IMR-90 (cell line): ENCODE data around the gene NUDT16. TPM values are rescaled to one million over a fixed set of nuclear protein-coding genes. Genes with fewer than 3 reads are reported as not detected.

Experiments used
- ATAC-seq: fragments of 200-7000 bp; cut with Tn5 transposase; 2 replicates; pipeline ENCODE4 v1.9.1; 2020; ENCODE audit warnings: low read depth, mild to moderate bottlenecking, moderate library complexity
- Bru-seq: library from RNA; stranded (reverse); fragments of 400-500 nt; gene quantifications from one replicate; lab custom pipeline; 2021; lab: Mats Ljungman, UMichigan
- BruChase-seq, 2 experiments: library from RNA; stranded (reverse); fragments of 400-500 nt; gene quantifications; one replicate each; lab custom pipeline; 2021; lab: Mats Ljungman, UMichigan
- BruUV-seq: library from RNA; stranded (reverse); fragments of 400-500 nt; replicated peaks from 2 replicates; lab custom pipeline; 2021; lab: Mats Ljungman, UMichigan
- CTCF ChIA-PET: fragments of 300-600 bp; formaldehyde crosslinking; extraction: SDS; loops from one replicate; lab custom pipeline; 2021; ENCODE audit warnings: antibody characterized with exemption; lab: Yijun Ruan, JAX
- POLR2A ChIA-PET: fragments of 300-600 bp; sonication (Branson Sonifier 250); formaldehyde crosslinking; loops from one replicate; lab custom pipeline; 2022; ENCODE audit warnings: antibody characterized with exemption; ENCODE audit not compliant: unreplicated experiment; lab: Charles Lee
- DNase-seq: peaks from one replicate; pipeline ENCODE4 v3.0.0; 2013
- H2AFZ ChIP-seq: replicated peaks from 2 replicates; pipeline ENCODE3; 2013; ENCODE audit warnings: low read length, mild to moderate bottlenecking; ENCODE audit not compliant: poor library complexity
- H2AK5ac ChIP-seq: 2 replicates; pipeline ENCODE4 v1.6.1; 2013; ENCODE audit warnings: low read depth, low read length, inconsistent platforms
- H2AK9ac ChIP-seq: replicated peaks from 2 replicates; pipeline ENCODE3; 2013; ENCODE audit warnings: mild to moderate bottlenecking, low read depth, low read length, moderate library complexity; ENCODE audit not compliant: poor library complexity
- H2BK120ac ChIP-seq: 2 replicates; pipeline ENCODE4 v1.6.1; 2013; ENCODE audit warnings: low read depth, low read length, inconsistent platforms
- H2BK15ac ChIP-seq: 3 replicates; pipeline ENCODE4 v1.6.1; 2013; ENCODE audit warnings: low read depth, low read length, inconsistent platforms
- H2BK20ac ChIP-seq: 2 replicates; pipeline ENCODE4 v1.6.1; 2013; ENCODE audit warnings: low read depth, mild to moderate bottlenecking, inconsistent platforms, low read length, moderate library complexity
- H2BK5ac ChIP-seq: 2 replicates; pipeline ENCODE4 v1.6.1; 2013; ENCODE audit warnings: mild to moderate bottlenecking, low read depth, low read length, inconsistent platforms; ENCODE audit not compliant: poor library complexity, severe bottlenecking
- H3K14ac ChIP-seq: replicated peaks from 2 replicates; pipeline ENCODE4 v1.6.1; 2013; ENCODE audit warnings: low read depth, low read length, inconsistent platforms
- H3K18ac ChIP-seq: 2 replicates; pipeline ENCODE4 v1.6.1; 2013; ENCODE audit warnings: low read depth, low read length, control low read depth
- H3K23ac ChIP-seq: 2 replicates; pipeline ENCODE4 v1.6.1; 2013; ENCODE audit warnings: low read depth, low read length, inconsistent platforms
- H3K27ac ChIP-seq: 2 replicates; pipeline ENCODE4 v1.5.1; 2013; ENCODE audit warnings: mild to moderate bottlenecking, control low read depth, low read length; ENCODE audit not compliant: insufficient read depth
- H3K27me3 ChIP-seq: 2 replicates; pipeline ENCODE4 v1.6.1; 2013; ENCODE audit warnings: low read length; ENCODE audit not compliant: control insufficient read depth, insufficient read depth
- H3K36me3 ChIP-seq: 2 replicates; pipeline ENCODE4 v1.6.1; 2013; ENCODE audit warnings: low read length, mixed read lengths; ENCODE audit not compliant: control insufficient read depth, insufficient read depth
- H3K4ac ChIP-seq: 2 replicates; pipeline ENCODE4 v1.6.1; 2013; ENCODE audit warnings: low read depth, low read length, inconsistent platforms
- H3K4me1 ChIP-seq: 2 replicates; pipeline ENCODE4 v1.6.1; 2013; ENCODE audit warnings: low read length, mixed read lengths; ENCODE audit not compliant: control insufficient read depth, insufficient read depth
- H3K4me2 ChIP-seq: 2 replicates; pipeline ENCODE4 v1.6.1; 2013; ENCODE audit warnings: low read depth, mild to moderate bottlenecking, control low read depth, low read length, moderate library complexity
- H3K4me3 ChIP-seq: 2 replicates; pipeline ENCODE4 v1.5.1; 2013; ENCODE audit warnings: low read depth, mild to moderate bottlenecking, control low read depth, low read length, moderate library complexity; ENCODE audit not compliant: insufficient read depth
- H3K56ac ChIP-seq: 2 replicates; pipeline ENCODE4 v1.6.1; 2013; ENCODE audit warnings: low read length, inconsistent platforms; ENCODE audit not compliant: insufficient read depth; ENCODE audit errors: extremely low read depth
- H3K79me1 ChIP-seq, 2 experiments: 2 replicates each; pipeline ENCODE4 v1.6.1; 2013; ENCODE audit warnings: low read length in 2 of 2, inconsistent platforms in 1 of 2, low read depth in 1 of 2
- H3K9ac ChIP-seq: 2 replicates; pipeline ENCODE4 v1.6.1; 2013; ENCODE audit warnings: low read depth, low read length, control low read depth
- H3K9me1 ChIP-seq: 2 replicates; pipeline ENCODE4 v1.6.1; 2013; ENCODE audit warnings: low read length, inconsistent platforms; ENCODE audit not compliant: insufficient read depth
- H3K9me3 ChIP-seq: 2 replicates; pipeline ENCODE4 v1.6.1; 2013; ENCODE audit warnings: low read length; ENCODE audit not compliant: control insufficient read depth, insufficient read depth
- H4K20me1 ChIP-seq: 2 replicates; pipeline ENCODE4 v1.6.1; 2013; ENCODE audit warnings: low read length, inconsistent platforms; ENCODE audit not compliant: insufficient read depth
- H4K5ac ChIP-seq: 2 replicates; pipeline ENCODE4 v1.6.1; 2013; ENCODE audit warnings: mild to moderate bottlenecking, low read depth, low read length, control low read depth
- H4K8ac ChIP-seq, 2 experiments: 2 replicates each; pipeline ENCODE4 v1.6.1; 2013; ENCODE audit warnings: low read depth in 2 of 2, low read length in 2 of 2, control low read depth in 1 of 2, inconsistent platforms in 1 of 2
- H4K91ac ChIP-seq: 2 replicates; pipeline ENCODE4 v1.6.1; 2013; ENCODE audit warnings: low read depth, low read length, inconsistent platforms; ENCODE audit not compliant: insufficient read depth
- CEBPB ChIP-seq: IDR thresholded peaks from 2 replicates; pipeline ENCODE4 v1.6.1; 2012; ENCODE audit warnings: low read depth, low read length, improper control_type of control experiment
- CHD1 ChIP-seq: IDR thresholded peaks from 2 replicates; pipeline ENCODE4 v1.6.1; 2012; ENCODE audit warnings: low read depth, low read length, improper control_type of control experiment
- FOS ChIP-seq: fragments of 150-350 bp; IDR thresholded peaks from 2 replicates; pipeline ENCODE4 v1.6.1; 2016; ENCODE audit warnings: low read depth, low read length
- MAFK ChIP-seq: IDR thresholded peaks from 2 replicates; pipeline ENCODE4 v1.6.1; 2012; ENCODE audit warnings: low read depth, low read length, improper control_type of control experiment
- MXI1 ChIP-seq: IDR thresholded peaks from 2 replicates; pipeline ENCODE4 v1.6.1; 2012; ENCODE audit warnings: low read depth, mild to moderate bottlenecking, low read length, moderate library complexity, borderline replicate concordance
- NFE2L2 ChIP-seq: fragments of 150-350 bp; IDR thresholded peaks from 2 replicates; pipeline ENCODE4 v1.6.1; 2016; ENCODE audit warnings: low read depth, mild to moderate bottlenecking, low read length
- POLR2A ChIP-seq: IDR thresholded peaks from 2 replicates; pipeline ENCODE4 v1.6.1; 2012; ENCODE audit warnings: mild to moderate bottlenecking, low read depth, low read length
- WGBS, 2 experiments: methylation state at CpG; one replicate each; pipeline versions ENCODE4 v1.1.5 to v1.1.7; 2013; ENCODE audit warnings: missing lambda C conversion rate in 2 of 2; ENCODE audit not compliant: insufficient read length in 1 of 2; ENCODE audit errors: extremely low coverage in 2 of 2; 5-methylcytosine and 5-hydroxymethylcytosine counted together
- dilution Hi-C: fragments of 300-500 bp; cut with HindIII; formaldehyde crosslinking; loops from one replicate; pipeline ENCODE4 v1.14.3; 2018; ENCODE audit warnings: low sequenced_read_pairs; ENCODE audit not compliant: unreplicated experiment
- in situ Hi-C: fragments of 300-500 bp; cut with MboI; formaldehyde crosslinking; loops from 3 replicates; pipeline ENCODE4 v1.14.3; 2019; ENCODE audit warnings: low sequenced_read_pairs, inconsistent platforms, mixed read lengths
- intact Hi-C: fragments of 100-400 bp; cut with micrococcal nuclease; formaldehyde crosslinking; loops from 2 replicates; pipeline ENCODE4 v1.10.0; 2022
- long read RNA-seq: library from polyadenylated mRNA; unstranded; transcript quantifications from one replicate; pipeline ENCODE4 v2.0.0, GENCODE V29; 2021; ENCODE audit not compliant: unreplicated experiment
- polyA plus RNA-seq, 3 experiments: library from polyadenylated mRNA; depleted of rRNA; stranded (reverse); fragments of >200 nt; gene quantifications; 2 replicates each; pipeline ENCODE4 v1.2.3, GENCODE V29; 2012; ENCODE audit warnings: low replicate concordance in 1 of 3
- total RNA-seq: library from RNA; depleted of rRNA; stranded (reverse); fragments of >200 nt; gene quantifications from 2 replicates; pipeline ENCODE4 v1.2.3, GENCODE V29; 2012; rRNA removed
- TF ChIP-seq, protein P1 (sequence below): fragments of 150-350 bp; IDR thresholded peaks from 2 replicates; pipeline ENCODE4 v1.6.1; 2017; ENCODE audit warnings: mild to moderate bottlenecking, antibody characterized with exemption, low read length, low read depth
- TF ChIP-seq, protein P2 (sequence below): fragments of 150-350 bp; IDR thresholded peaks from 2 replicates; pipeline ENCODE4 v1.6.1; 2016; ENCODE audit warnings: low read depth, mild to moderate bottlenecking, low read length, moderate library complexity, borderline replicate concordance
- TF ChIP-seq, protein P3 (sequence below): conservative IDR thresholded peaks from 2 replicates; pipeline ENCODE4 v1.5.1; 2012; ENCODE audit warnings: mild to moderate bottlenecking, low read depth, low read length, improper control_type of control experiment

NUDT16 gene
- 7.8 and 10.4 TPM in 2 replicates for total RNA-seq
- polyA plus RNA-seq (2012; rRNA removed): 7.6 and 8.9 TPM in 2 replicates
- 7.4 and 9.0 TPM in 2 replicates for polyA plus RNA-seq (2012; cell fraction: cytosol; rRNA removed)
- polyA plus RNA-seq (2012; cell fraction: nucleus; rRNA removed; ENCODE audit: low replicate concordance): 8.2 and 10.5 TPM in 2 replicates
- Bru-seq, nascent RNA: percentile 83 among the genes with signal in this experiment
- percentile 95 among the genes with signal in this experiment for BruChase-seq, experiment 1, labeled RNA remaining after a 6-hour chase
- percentile 94 among the genes with signal in this experiment for BruChase-seq, experiment 2, labeled RNA remaining after a 2-hour chase
- long read RNA-seq, full-length matches to known transcripts: 13 of 19 reads
- long read RNA-seq, partial matches to known transcripts: 3 of 19 reads
- long read RNA-seq, other reads (novel, unspliced or antisense): 3 of 19 reads

DNA sequence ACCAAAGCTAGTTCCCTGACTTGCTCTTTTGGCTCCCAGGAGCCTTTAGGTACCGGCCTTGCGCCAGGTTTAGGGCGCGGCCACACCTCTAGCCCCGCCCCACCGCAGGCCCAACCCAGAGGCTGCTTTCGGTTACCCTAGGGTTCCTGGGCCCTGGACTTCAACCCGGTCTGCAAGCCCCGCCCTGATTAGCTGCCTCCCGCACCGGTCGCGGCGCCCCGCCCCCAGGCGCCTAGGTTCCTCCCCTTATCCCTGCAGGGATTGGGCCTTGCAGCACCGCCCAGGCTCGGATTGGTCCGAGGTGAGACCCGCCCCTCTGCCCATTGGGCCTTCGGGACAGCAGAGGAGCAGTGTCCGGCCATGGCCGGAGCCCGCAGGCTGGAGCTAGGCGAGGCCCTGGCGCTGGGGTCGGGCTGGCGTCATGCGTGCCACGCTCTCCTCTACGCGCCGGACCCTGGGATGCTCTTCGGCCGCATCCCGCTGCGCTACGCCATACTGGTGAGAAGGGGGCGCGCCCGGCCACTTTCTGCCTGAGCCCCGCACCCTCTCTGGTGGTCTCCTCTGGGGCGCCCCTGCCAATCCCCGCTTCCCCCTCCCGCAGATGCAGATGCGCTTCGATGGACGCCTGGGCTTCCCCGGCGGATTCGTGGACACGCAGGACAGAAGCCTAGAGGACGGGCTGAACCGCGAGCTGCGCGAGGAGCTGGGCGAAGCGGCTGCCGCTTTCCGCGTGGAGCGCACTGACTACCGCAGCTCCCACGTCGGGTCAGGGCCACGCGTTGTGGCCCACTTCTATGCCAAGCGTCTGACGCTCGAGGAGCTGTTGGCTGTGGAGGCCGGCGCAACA is at the start of gene NUDT16:
Gene NUDT16 (plus strand): TSS at position 330 of the 847 bp plus-strand sequence. CDS start 31 bp downstream, at position 361.
- H4K20me1 ChIP-seq: no peaks in the 10 kb centered on the region
- peak within 1 kb of the TSS; percentile 81 for H3K9ac ChIP-seq
- peak within 1 kb of the TSS; percentile 95 for H3K14ac ChIP-seq
- H2BK5ac ChIP-seq: peak within 1 kb of the TSS; percentile 10
- H4K91ac ChIP-seq: peak within 1 kb of the TSS; percentile 79
- CTCF ChIA-PET: interaction anchor here (0.7 to 1.4 kb wide), 2 partner anchors 21 to 241 kb away, joined by 3 read pairs; no protein-coding TSS in a partner anchor
- WGBS, 2 experiments: 1% methylated on average over 32 of the region's 73 CpGs; no CpG with 5 or more reads in 1 of the 2 experiments
- peak within 1 kb of the TSS; percentile 68 for H3K27ac ChIP-seq
- peak within 1 kb of the TSS; percentile 86 for H3K4ac ChIP-seq
- dilution Hi-C loops (no loop called here), in situ Hi-C loops (no loop called here), intact Hi-C loops (loop anchor here (5.0 kb wide), 2 partner anchors 121 to 489 kb away; partner anchors contain the start of genes ATP2C1 and MRPL3)
- H3K4me2 ChIP-seq: peak within 1 kb of the TSS; percentile 94
- peak within 1 kb of the TSS; percentile 42; the same call in 1 of the 2 replicates for H3K18ac ChIP-seq
- peaks cover 10% of the 10 kb centered on the region for H3K36me3 ChIP-seq
- no peak within 1 kb of the TSS for H2BK20ac ChIP-seq
- H3K27me3 ChIP-seq: no peaks in the 10 kb centered on the region
- H4K8ac ChIP-seq: peak within 1 kb of the TSS; percentile 75 to 96
- no TSS peak for BruUV-seq
- H2AFZ ChIP-seq: peak within 1 kb of the TSS; percentile 97
- peaks cover 8% of the 10 kb centered on the region for H3K9me1 ChIP-seq
- TF ChIP-seq, protein P1, sequence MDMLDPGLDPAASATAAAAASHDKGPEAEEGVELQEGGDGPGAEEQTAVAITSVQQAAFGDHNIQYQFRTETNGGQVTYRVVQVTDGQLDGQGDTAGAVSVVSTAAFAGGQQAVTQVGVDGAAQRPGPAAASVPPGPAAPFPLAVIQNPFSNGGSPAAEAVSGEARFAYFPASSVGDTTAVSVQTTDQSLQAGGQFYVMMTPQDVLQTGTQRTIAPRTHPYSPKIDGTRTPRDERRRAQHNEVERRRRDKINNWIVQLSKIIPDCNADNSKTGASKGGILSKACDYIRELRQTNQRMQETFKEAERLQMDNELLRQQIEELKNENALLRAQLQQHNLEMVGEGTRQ: 0 out of 2 replicates have a peak, but pooled peaks have one; percentile 5
- TF ChIP-seq CHD1 (no peak), MAFK (no peak), NFE2L2 (no peak), CEBPB (no peak), FOS (peak; percentile 45; the same call in 1 of the 2 replicates), MXI1 (peak; percentile 76), POLR2A (peak; percentile 79)
- TF ChIP-seq, protein P2, sequence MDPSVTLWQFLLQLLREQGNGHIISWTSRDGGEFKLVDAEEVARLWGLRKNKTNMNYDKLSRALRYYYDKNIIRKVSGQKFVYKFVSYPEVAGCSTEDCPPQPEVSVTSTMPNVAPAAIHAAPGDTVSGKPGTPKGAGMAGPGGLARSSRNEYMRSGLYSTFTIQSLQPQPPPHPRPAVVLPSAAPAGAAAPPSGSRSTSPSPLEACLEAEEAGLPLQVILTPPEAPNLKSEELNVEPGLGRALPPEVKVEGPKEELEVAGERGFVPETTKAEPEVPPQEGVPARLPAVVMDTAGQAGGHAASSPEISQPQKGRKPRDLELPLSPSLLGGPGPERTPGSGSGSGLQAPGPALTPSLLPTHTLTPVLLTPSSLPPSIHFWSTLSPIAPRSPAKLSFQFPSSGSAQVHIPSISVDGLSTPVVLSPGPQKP: no peak
- TF ChIP-seq, protein P3, sequence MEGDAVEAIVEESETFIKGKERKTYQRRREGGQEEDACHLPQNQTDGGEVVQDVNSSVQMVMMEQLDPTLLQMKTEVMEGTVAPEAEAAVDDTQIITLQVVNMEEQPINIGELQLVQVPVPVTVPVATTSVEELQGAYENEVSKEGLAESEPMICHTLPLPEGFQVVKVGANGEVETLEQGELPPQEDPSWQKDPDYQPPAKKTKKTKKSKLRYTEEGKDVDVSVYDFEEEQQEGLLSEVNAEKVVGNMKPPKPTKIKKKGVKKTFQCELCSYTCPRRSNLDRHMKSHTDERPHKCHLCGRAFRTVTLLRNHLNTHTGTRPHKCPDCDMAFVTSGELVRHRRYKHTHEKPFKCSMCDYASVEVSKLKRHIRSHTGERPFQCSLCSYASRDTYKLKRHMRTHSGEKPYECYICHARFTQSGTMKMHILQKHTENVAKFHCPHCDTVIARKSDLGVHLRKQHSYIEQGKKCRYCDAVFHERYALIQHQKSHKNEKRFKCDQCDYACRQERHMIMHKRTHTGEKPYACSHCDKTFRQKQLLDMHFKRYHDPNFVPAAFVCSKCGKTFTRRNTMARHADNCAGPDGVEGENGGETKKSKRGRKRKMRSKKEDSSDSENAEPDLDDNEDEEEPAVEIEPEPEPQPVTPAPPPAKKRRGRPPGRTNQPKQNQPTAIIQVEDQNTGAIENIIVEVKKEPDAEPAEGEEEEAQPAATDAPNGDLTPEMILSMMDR: no peak
- peak within 1 kb of the TSS; percentile 34; the same call in 1 of the 2 replicates for H2AK5ac ChIP-seq
- ATAC-seq (peak; percentile 99), DNase-seq (peak; percentile 98)
- H4K5ac ChIP-seq: peak within 1 kb of the TSS; percentile 32
- H3K79me1 ChIP-seq: peaks cover 19 to 41% of the 10 kb centered on the region in 2 experiments
- peak within 1 kb of the TSS; percentile 41; the same call in 1 of the 2 replicates for H2BK120ac ChIP-seq
- H3K23ac ChIP-seq: peak within 1 kb of the TSS; percentile 56
- H3K4me3 ChIP-seq: peak within 1 kb of the TSS; percentile 87
- POLR2A ChIA-PET: interaction anchor here (0.6 kb wide), 1 partner anchor 57 kb away, joined by 4 read pairs; no protein-coding TSS in a partner anchor
- H2AK9ac ChIP-seq: peak within 1 kb of the TSS; percentile 89
- H3K9me3 ChIP-seq: no peaks in the 10 kb centered on the region
- H3K56ac ChIP-seq: peak within 1 kb of the TSS; percentile 1; the same call in 1 of the 2 replicates
- 0 out of 2 replicates have a peak, but pooled peaks cover 2% of the 10 kb centered on the region for H3K4me1 ChIP-seq
- H2BK15ac ChIP-seq: no peak within 1 kb of the TSS
